HUDEP-2 (cell line): ENCODE results near the gene TOMM34.

Source experiments
- DNase-seq, 76 experiments: peaks; one replicate each; lab custom pipeline; 2025; ENCODE audit not compliant: unreplicated experiment in 76 of 76; lab: John Stamatoyannopoulos, UW

Gene TOMM34

GRCh38 chr20:44897133-44897532 lies 63.1 kb downstream of the TOMM34 start:
- DNase-seq: no peak

- DNase-seq: no peak
Measured at GRCh38 chr20:44896583-44896982, 63.6 kb downstream of the TOMM34 start.

GRCh38 chr20:44894959-44895358 lies 65.2 kb downstream of the TOMM34 start:
- DNase-seq: no peak
